BLaER1 (cell line): ENCODE data around the gene CXorf51A.
"Not testable (repeated sequence)": the region's sequence is repeated elsewhere in the genome, so short reads cannot be mapped to it uniquely, and the experiment has no call there.

ENCODE experiments used
- H3K27ac ChIP-seq: shearing (Covaris generic); formaldehyde crosslinking; 2 replicates; pipeline ENCODE4 v1.8.1; 2022
- H3K27me3 ChIP-seq: shearing (Covaris generic); formaldehyde crosslinking; 2 replicates; pipeline ENCODE4 v1.8.1; 2022
- H3K36me3 ChIP-seq: shearing (Covaris generic); formaldehyde crosslinking; 2 replicates; pipeline ENCODE4 v1.8.1; 2022
- H3K4me1 ChIP-seq: shearing (Covaris generic); formaldehyde crosslinking; 2 replicates; pipeline ENCODE4 v1.8.1; 2022
- H3K4me2 ChIP-seq: shearing (Covaris generic); formaldehyde crosslinking; 2 replicates; pipeline ENCODE4 v1.8.1; 2022
- H3K4me3 ChIP-seq: shearing (Covaris generic); formaldehyde crosslinking; 2 replicates; pipeline ENCODE4 v1.8.1; 2022
- H3K9ac ChIP-seq: shearing (Covaris generic); formaldehyde crosslinking; 2 replicates; pipeline ENCODE4 v1.8.1; 2022
- H3K9me3 ChIP-seq: shearing (Covaris generic); formaldehyde crosslinking; 2 replicates; pipeline ENCODE4 v1.8.1; 2022
- H4K20me1 ChIP-seq: shearing (Covaris generic); formaldehyde crosslinking; 2 replicates; pipeline ENCODE4 v1.8.1; 2022
- Cebpa-rat ChIP-seq: shearing (Covaris generic); IDR thresholded peaks from 2 replicates; pipeline ENCODE4 v1.8.1; 2022

The CXorf51A gene

GRCh38 chrX:146814644-146815043 is at the start of gene CXorf51A:
Gene CXorf51A, minus strand, starts transcription at chrX:146814744. Its CDS starts 21 bp downstream, at chrX:146814723.
- H3K36me3 ChIP-seq, H3K9me3 ChIP-seq, H3K9ac ChIP-seq, H4K20me1 ChIP-seq, H3K4me3 ChIP-seq, H3K27ac ChIP-seq, H3K4me1 ChIP-seq, H3K4me2 ChIP-seq, H3K27me3 ChIP-seq: not testable (repeated sequence)

- H3K4me2 ChIP-seq: no peak overlapping the region
- no peak overlapping the region for H3K27ac ChIP-seq
- no peak for TF ChIP-seq Cebpa-rat
- H3K36me3 ChIP-seq: no peaks in the 10 kb centered on the region
- no peak overlapping the region for H3K9ac ChIP-seq
- H4K20me1 ChIP-seq: no peaks in the 10 kb centered on the region
- peaks cover 30% of the 10 kb centered on the region for H3K27me3 ChIP-seq
- H3K4me3 ChIP-seq: no peak overlapping the region
- no peaks in the 10 kb centered on the region for H3K4me1 ChIP-seq
- H3K9me3 ChIP-seq: peaks cover 57% of the 10 kb centered on the region
Observed at GRCh38 chrX:146863566-146863965, 49.0 kb upstream of the CXorf51A start.

GRCh38 chrX:146854281-146854680 is 39.7 kb upstream of the CXorf51A start:
- H3K4me3 ChIP-seq: no peak overlapping the region

GRCh38 chrX:146831994-146832393 is 17.4 kb upstream of the CXorf51A start:
- Histone ChIP-seq H3K4me2 (no peak overlapping the region), H3K27ac (no peak overlapping the region), H3K4me1 (no peaks in the 10 kb centered on the region), H3K27me3 (peaks cover 27% of the 10 kb centered on the region), H3K9me3 (peaks cover 13% of the 10 kb centered on the region), H3K4me3 (no peak overlapping the region), H3K9ac (no peak overlapping the region), H4K20me1 (no peaks in the 10 kb centered on the region), H3K36me3 (no peaks in the 10 kb centered on the region)
- TF ChIP-seq Cebpa-rat: no peak

More at GRCh38 chrX:146854281-146854680, 39.7 kb upstream of the CXorf51A start:
- Histone ChIP-seq H3K27me3 (peaks cover 70% of the 10 kb centered on the region), H4K20me1 (no peaks in the 10 kb centered on the region), H3K4me2 (no peak overlapping the region), H3K27ac (no peak overlapping the region), H3K9me3 (peaks cover under 1% of the 10 kb centered on the region; the same call in 1 of the 2 replicates), H3K9ac (no peak overlapping the region), H3K36me3 (no peaks in the 10 kb centered on the region), H3K4me1 (no peaks in the 10 kb centered on the region)
- TF ChIP-seq Cebpa-rat: no peak

GRCh38 chrX:146809471-146809870 is 5.1 kb downstream of the CXorf51A start, which contains the start of gene CXorf51B:
Gene CXorf51B, plus strand, starts transcription at chrX:146809771. Its CDS starts 21 bp downstream, at chrX:146809792.
- not testable (repeated sequence) for H3K4me2 ChIP-seq

More at GRCh38 chrX:146809471-146809870, 5.1 kb downstream of the CXorf51A start, which contains the start of gene CXorf51B:
- not testable (repeated sequence) for H3K9me3 ChIP-seq, H3K36me3 ChIP-seq, H3K27me3 ChIP-seq, H3K4me3 ChIP-seq, H4K20me1 ChIP-seq, H3K9ac ChIP-seq, H3K27ac ChIP-seq, H3K4me1 ChIP-seq
